ENCODE data around the gene NCK1.

The NCK1 gene

DNA sequence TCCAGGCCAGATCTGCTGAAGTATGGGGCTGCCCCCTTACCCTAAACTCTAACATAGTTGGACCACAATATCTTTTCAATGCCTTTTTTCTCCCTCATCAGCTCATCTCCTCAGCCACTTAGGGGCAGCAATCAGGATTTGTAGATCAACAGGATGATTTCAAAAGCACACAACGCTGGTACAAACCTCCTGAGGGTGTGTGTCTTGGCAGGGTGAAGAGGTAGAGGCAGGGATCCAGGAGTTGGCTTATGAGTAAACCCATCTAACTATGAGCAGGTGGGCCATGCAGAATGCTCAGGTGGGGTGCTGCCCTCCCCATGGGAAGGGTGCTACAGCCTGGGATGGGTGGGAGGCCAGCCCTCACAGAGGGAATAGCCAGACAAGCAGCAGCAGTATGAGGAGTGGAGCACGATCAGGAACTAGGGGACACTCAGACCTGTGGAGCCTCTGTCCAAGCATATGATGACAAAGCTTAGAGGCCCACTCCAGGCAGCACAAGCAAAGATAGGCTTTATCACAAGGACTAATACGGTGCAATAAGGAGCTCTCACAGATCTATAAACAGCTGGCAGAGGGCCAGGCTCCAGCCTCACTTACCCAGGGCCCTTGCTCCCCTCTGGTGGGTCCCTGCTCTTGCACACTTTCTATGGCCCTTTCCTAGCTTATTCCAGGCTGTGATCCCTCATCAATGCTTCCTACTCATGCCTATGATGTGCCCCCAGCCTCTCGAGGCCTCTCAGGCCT, 127.9 kb downstream of the NCK1 start:
- DNase-seq: no peak

DNA sequence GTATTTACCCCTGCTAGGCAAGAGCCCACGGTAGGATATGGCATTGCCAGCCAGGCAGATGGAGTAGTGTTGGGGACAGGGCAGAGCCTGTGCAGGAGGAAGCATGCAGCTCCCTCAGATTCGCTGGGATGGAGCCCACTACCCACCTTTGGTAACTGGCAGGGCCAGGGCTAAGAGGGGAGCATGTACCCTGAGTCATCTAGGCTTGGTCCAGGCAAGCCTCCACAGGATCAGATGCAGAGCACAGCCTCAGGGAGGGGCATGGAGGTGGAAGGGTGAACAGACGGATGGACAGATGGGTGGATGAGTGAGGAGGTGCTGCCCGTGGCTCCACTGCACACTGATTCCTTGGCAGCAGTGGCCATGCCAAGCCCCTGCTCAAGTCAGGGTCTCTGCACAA, 128.8 kb downstream of the NCK1 start:
- no peak for DNase-seq

DNA sequence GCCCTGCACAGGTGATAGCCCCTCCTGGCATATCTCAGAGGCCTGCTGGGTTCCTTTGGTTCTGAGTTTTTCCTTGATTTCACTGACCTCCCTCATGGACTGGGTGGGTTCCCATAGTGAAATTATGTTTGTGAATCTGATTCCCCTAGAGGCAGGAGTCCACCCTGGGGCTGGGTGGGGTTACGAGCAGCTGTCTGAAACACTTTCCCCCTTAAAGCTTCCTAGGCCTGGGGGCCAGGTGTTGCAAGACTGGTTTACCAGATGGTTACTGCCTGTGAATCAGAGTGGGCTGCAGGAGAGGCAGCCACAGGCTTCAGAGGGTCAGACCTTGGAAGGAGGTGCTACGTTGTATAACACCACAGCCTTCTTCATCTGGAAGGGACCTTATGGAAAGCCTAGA, 130.1 kb downstream of the NCK1 start:
- no peak for DNase-seq

DNA sequence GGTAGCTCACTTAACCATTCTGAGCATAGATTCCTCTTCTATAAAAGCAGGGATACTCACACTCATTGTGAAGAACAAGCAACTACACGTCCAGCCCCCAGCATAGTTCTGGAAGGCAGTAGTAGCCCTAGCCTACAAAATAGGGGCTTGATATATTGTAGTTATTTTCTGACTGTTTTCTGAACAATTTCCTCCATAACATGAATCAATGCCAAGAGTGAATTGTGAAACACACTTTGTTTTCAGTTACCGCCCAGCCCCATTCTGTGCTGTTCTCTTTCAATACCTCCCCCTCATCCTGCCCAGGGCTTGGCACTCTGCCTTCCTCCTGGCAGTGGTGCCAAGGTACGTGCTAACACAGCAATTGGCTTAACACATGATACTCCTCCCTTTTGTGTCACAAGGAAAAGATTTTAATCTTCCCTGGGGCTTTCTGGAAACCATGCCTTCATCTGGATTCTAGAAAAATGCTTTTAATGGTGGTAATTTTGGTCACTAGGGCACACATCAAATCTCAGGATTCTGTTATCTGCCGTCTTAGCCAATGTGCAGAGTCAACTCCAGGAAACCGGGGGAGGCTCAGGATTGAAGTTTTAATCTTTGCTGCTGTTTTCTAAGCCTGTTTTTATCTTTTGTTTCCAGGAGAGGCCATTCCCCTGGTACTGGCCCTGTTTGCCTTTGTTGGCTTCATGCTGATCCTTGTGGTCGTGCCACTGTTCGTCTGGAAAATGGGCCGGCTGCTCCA, 132.9 kb downstream of the NCK1 start:
- DNase-seq: no peak

DNA sequence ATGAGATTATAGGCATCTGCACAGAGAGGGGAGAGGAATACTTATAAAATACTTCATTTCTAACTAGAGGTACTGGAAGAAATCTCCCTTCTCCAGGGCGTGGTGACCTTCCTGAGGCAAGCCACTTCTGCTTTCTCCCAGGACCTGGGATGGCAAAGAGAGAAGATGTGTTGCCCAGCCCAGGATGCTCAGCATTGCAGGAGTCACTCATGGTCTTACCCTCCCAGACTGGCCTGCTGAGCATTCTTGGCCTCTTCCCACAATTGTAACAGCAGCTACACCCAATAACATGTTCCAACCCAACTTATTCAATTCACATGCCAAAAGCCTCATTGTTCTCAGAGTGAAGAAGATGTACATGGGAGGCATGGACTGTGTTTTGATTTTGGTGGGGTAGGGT, 133.6 kb downstream of the NCK1 start:
- DNase-seq: no peak

All from stimulated activated CD4-positive, alpha-beta T cell treated with anti-CD3 and anti-CD28 coated beads, Interleukin-1b, Interleukin-23, amount 100 ng/mL, for 48 hours (primary cell).